Measurements from ENCODE around the gene KDM4C.

KDM4C gene

DNA sequence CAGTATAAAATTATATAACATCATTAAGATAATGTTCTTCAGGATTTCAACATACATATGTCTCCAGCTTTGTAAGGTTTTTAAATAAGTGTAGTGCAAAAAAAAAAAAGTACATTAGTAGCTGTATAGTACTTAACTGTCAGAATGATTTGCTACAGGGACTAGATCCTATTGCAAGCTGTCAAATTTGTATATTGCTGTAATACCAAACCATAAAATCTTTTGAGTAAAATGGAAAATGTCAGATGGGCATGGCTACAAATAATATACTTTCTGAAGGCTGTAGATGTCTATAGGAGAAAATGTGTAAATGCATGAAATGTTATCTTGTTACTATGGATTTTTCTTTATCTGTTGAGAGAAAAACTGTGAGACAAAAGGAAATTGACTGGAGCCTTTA, 298.5 kb downstream of the KDM4C start:
- no peak for DNase-seq

DNA sequence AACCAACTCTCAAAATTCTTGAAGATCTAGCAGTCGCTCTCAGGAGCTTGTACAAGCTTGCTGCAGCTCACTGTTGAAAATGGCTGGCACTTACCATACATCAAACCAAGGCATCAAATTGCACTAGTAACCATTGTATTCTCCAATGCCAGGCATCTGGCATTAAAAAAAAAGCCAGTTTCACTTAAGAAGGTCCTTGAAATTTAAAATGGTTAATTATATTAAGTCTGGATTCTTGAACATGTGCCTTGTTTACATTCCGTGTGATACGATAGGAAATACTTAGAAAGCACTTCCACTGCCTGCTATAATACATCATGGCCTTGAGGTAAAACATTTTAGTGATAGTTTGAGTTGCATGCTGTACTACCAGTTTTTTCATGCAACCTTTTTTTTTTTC, 300.7 kb downstream of the KDM4C start:
- no peak for DNase-seq

DNA sequence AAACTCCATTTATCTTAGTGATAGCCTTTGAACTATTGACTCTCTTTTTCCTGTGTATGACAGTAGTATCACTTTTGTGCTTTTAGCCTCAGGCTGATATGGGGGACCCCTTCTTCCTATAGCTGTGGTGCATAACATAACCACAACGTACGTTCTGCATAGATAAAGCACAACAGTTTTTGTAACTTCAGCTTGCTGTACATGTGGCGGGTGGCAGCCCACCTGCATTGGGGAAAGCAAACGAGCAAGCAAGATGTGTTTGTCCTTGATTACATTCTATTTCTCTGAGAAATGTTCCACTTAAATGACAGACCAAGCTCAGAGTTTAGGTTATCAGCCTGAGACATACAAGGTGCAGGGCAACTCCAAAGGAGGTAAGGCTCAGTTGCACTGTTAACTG, 309.4 kb downstream of the KDM4C start:
- no peak for DNase-seq

DNA sequence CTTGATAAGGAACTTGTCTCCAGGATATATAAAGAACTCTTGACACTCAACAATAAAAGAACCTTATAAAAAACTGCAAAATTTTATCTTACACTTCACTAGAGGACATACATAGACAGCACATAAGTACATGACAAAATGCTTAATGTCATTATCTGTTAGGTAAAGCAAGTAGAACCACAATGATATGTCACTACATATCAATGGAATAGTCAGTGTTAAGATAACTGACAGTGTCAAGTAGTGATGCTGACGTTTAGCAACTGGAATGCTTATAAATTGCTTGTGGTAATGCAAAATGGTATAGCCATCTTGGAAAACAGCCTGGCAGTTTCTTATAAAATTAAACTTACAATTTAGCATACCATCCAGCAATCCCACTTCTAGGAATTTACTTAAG, 314.1 kb downstream of the KDM4C start:
- no peak for DNase-seq

DNA sequence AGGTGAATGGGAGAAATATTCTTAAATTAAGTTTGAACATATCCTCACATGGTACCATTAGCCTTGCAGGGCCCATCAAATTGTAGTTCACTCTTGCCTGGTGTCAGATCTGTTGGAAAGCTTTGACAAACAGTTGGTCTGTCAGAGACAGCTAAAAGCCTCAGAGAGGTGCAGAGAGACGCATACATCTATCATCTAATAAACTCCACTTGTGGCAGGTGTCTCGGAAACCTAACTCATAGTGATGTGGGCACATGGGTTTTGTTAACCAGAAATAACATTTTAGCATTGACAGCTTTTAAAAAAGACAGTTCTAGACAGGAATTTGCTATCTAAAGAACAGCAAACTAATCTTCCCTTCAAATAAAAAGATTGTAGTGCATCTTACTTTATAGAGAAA, 315.9 kb downstream of the KDM4C start:
- no peak for DNase-seq

DNA sequence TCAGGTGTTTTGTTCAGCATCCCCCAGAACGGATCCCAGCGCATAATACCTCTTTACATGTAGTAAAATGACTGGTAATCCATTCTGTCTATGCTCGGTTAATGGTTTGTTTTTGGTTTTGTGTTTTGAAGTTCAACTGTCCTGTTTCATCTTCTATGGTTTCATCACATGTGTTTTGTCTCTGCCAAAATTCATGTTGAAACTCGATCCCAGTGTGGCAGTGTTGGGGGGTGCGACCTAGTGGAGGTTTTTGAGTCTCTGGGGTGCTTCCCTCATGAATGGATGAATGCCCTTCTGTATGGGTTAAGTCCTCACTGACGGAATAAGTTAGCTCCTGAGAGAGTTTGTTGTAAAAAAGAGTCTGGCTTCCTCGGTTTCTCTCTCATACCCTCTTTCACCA, 317.4 kb downstream of the KDM4C start:
- no peak for DNase-seq

DNA sequence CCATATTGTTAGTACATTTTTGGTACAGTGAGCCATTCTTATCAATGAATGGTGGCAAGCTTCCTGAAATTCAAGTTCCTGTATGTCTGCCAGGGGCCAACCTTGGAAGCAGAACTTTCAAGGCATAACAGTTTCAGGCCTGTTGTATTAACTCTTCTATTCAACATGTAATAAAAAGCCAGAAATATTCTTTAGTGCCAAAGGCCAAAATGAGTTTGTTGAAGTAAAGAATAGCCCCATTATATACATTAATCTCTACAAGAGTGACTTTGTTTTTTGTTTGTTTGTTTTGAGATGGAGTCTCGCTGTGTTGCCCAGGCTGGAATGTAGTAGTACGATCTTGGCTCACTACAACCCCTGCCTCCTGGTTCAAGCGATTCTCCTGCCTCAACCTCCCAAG, 321.3 kb downstream of the KDM4C start:
- no peak for DNase-seq

DNA sequence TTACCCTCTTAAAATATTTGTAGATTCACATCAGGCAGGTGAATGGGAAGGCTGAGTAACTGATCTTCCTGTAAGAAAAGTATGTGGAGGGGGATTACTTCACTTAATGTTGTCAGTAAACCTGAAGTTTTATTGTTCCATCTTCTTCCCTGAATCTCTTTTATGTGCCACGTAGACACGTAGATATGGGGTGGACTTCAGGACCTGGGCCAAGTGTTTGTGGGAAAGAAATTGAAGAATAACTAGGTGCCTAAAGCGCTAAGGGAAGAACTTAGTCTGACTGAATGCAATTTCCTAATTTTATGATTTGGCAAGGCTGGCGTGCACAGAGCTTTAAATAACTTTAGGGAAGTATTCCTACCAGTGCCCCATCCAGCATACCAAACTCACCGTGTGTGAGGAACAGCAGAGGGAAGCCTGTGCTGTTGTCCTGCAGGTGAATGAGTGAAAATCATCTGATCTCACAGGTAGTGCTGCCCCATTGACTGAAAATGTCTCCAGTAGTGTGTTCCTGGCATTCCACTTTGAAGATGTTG, 323.4 kb downstream of the KDM4C start:
- DNase-seq, result no peak

DNA sequence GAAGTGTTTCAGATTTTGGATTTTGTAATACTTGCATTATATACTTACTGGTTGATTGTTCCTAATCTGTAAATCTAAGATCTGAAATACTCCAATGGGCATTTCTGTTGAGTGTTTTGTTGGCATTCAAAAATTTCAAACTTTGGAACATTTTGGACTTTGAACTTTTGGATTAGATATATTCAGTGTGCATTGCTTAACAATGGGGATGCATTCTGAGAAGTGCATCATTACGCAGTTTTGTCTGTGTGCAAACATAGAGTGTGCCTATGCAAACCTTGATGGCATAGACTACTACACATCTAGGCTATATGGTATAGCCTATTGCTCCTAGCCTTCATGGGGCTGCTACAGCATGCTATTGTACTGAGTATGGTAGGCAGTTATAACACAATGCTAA, 325.4 kb downstream of the KDM4C start:
- no peak for DNase-seq

DNA sequence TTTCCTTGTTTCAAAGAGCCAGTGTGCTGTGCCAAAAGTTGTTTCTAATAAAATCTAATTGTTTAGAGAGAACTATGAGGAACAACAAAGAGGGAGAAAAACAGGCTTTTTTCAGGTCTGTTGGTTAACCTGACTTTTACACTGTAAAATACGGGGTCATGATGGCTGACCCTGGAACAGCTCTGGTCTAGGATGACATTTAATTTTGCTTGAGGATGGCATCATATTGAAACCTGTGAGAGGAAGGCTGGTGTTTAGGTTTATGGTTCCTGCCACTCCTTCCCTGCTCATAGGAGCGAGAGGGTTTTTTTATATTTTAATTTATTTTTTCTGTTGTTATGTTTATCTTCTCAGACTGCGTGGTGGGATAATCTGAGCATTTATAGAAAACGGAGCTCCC, 327.6 kb downstream of the KDM4C start:
- no peak for DNase-seq

DNA sequence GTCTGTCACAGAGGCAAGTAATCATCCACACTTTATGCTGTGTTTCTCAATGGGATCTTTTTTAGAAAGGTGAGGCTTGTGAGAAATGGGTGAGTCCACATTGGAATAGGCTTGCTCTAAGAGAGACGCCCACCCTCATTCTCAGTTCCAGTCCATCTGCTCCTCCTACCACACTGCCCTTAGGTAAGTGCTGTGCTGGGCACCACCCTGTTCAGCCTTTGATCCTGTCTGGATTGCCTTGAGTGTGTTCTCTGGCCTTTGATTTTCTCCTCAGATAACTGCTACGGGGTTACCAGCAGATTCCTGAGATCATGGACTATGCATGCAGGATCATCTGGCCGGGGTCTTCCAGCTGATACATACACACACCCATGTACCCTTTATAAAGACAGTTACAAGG, 328.6 kb downstream of the KDM4C start:
- no peak for DNase-seq

DNA sequence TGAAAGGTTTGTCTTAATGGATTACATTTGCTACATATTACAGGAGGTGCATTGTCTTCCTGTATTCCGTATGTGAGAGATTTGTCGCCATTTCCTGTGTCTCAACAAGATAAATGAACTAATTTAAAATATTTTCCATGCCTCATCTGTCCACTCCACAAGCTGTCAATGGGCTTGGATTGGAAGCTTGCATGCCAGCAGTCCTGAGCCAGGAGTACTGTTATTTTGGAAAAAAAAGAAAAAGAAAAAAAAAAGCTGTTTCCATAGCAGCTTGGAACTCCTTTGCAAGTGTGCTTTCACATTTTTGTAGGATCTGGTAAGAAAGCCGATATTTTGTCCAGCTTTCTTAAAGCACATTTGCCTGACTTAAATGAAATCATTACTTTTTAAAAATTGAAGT, 330.8 kb downstream of the KDM4C start:
- DNase-seq, result no peak

DNA sequence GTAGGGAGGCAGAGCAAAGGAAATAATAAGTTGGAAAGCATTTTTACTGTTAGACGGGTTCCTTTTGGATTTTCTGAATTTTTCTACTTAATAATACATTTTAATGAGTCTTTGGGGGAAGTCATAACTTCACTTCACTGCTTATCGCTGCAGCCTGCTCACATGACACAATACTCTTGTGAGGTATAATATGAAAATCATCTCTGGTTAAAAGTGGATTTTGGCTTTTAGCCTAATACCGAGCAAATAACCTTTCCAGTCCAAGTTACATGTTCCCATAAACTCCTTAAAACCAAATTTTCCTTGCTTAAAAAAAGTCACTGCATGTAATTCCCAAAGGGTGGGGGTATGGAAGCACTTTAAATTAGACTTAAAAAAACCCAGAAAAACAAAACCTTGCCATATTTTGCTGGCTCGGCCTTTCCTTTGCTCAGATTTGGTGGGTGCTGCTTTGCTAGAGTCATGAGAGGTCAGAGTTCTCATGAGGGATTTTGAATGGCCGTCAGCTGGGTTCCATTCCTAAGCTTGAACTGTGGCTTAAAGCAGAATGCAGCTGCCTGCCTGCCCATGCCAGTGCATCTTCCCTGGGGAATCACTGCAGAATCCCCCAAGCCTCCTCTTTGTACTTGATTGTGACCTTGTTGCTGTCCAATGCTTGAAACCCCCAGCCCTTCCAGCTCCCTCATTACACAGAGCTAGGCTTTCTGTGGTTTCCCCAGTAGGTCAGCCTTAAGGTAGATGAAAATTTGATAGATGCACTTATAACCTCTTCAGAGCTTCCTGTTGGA, 331.8 kb downstream of the KDM4C start:
- DNase-seq, result no peak

DNA sequence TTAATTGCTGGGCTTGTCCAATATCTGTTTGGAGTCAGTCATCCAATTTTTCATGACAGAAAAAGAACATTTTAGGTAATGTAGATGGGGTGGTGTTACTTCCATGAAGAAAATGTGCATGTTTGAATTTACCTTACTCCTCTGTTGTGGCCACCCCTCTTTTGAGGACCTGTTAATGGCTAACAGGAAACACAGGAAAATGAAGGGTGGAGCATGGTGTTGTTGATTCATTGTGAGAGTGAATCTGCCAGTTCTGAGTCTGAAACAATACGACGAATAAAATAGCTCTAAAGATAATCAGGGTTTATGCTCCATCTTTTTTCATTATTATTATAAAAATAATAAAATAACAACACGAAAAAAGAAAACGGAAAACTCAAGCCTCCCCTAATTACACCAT, 335.3 kb downstream of the KDM4C start:
- no peak for DNase-seq

DNA sequence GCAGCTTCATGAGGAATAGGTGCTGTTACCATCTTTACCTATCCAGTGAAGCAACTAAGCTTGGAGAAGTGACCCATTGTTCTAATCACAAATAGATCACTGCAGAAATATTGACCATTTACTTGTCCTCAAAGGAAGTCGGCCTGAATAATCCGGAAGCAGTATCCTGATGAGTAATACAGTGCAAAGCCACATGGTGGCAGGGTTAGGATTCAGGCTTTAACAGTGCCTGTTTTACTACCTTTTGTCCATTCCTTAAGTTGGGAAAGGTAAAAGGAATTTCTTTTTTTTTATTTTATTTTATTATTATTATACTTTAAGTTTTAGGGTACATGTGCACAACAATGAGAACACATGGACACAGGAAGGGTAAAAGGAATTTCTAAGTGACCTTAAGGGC, 336.3 kb downstream of the KDM4C start:
- no peak for DNase-seq

DNA sequence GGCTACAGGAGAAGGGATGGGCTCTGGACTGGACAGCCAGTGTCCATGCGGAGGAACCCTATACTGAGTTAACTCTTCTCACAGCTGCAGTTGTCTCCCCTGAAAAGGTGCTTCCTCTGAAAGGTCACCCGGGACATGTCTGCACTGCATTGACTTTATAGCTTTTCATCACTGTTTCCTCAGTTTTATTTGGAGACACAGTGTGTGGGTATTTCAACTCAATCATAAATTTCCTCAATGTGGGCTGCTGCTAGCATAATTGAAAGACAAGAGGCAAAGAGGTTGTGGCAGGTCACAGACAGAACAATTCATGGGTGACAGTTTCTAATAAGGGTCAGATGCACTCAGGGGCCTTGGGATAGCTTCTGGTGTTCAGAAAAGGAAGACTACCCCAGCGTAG, 336.8 kb downstream of the KDM4C start:
- DNase-seq, result no peak

DNA sequence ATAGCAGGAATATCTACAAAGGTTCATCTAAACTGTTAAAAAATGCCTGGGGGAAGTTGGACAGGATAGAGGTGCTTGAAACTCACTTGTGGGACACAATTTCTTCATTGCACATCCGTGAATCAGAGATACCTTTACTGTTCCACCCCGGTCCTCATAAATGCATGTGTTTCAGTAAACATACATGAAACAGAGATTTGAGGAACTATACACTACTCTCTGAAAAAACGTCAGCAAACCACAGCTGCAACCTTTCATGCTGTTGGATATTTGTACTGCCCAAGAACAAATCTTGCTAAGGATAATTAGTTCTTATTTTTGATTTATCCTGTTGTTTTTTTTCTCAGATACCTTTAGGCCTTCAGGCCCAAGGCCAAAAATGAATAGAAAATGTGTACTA, 337.3 kb downstream of the KDM4C start:
- no peak for DNase-seq

DNA sequence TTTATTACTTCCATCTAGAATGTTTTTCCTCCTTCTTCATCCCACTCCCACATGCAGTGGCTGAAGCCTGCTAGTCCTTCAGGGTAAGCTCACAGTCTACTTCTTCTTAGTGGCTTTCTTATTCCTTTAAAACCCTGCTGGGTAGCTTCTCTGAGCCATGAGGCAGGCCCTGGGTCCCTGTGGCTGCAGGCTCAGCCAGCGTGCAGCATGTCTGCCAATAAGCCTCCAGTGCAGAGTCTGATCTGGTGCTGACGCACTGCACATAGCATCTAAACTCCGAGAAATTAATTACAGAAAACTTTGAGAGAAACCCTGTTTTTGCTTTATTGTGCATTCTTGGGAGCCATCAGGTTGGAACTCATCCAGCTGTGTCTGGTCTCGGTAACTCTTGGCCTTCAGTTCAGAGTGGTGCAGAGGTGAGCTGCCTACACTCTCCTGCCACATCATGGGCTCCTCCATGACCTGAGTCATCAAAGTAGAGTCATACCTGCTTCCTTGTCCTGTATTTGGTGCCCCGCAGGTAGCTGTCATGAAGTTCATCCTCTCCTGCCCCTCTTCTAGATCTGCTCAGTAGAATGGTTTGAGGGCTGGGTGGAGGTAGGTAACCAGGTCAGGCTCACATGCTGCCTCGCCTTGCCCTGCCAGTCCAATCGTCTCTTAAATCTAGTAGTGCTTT, 339.4 kb downstream of the KDM4C start:
- no peak for DNase-seq

DNA sequence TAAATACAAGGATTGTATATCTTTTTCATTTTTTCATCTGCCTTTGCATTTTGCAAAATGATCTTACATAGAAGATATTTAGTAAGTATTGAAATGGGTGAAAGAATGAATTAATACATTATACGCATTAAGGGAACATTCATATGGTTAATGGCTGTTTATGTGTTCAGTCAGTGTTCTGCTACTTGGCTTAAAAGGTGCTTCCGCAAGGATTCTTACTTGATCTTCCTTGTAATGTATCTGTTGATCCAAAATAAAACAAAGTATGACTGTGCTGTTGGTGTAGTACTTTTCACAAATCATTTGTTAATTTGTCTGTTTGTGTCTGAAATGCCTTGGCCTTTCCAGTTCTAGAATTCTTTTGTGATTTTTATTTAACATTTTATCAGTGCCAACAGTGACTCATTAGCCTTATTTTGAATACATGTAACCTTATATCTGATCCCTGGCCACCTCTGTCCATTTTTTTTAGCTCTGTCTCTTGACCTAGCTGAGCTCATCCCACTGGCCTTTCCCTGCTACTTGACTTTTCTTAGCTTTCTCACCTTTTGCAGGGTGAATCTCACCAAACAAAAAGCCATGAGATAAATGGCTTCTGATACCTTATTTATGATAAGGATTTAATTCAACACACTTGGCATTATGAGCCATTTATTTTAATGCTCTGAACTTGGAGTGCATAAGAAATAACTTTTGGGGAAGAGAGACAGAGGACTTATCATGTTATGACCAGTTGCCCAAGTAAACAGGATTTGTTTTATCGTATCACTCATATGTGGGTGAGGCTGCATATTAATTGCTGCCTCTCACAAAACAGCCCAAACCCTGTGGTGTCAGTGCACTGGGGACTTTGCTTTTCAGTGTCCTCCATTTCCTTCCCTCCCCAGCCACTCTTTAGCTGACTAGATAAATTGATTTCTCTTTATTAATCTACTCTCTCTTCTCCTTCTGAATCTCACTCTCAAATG, 340.3 kb downstream of the KDM4C start:
- no peak for DNase-seq

DNA sequence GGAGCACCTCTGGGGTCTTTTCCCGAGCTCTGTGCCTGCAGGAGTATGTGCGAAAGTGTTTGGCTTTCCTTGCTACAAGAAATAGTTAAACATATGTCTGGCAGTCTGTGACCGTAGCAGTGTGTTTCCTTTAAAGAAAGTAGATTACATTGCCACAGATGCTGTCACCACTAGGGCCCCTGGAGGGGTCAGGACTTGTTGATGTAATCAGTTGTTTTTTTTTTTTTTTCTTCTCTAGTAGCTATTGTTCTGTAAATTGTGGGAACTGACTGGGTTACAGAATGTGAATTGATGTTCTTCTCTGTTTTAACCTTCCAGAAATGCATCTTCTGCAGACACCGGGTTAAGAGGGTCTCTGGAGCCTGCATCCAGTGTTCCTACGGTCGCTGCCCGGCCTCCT, 345.6 kb downstream of the KDM4C start:
- no peak for DNase-seq

DNA sequence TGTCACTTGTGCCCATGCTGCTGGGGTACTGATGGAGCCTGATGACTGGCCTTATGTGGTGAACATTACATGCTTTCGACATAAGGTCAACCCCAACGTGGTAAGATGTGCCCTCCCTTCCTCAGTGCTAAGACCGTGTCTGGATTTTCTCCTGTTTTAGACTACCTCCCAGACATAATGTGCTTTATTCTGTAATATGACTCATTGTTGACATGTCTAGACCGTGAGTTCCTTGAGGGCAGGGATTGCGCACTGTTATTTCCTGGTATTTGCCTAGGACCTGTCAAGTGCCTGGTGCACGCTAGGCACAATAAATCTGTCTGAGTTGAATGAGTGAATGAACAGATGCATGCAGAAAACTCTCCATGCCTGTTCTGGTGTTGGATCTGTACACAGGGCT, 346.0 kb downstream of the KDM4C start:
- no peak for DNase-seq

DNA sequence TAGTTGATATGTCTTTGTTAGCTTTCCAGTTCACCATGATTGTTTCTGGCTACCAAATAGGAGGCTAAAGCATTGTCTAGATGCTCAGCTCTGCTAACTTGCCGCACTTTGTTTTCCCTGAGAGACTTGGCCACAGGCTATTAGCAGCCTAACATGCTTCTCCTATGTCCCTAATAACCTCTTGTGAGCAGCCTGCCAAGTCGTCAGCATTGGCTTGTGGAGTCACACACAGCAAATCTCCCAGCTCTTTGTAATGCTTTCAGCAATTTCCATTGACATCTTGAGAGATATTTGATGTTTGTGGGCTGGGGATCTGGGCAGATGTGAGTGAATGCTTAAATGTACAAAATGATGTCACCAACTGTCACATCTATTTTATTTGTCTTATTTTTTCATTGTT, 346.9 kb downstream of the KDM4C start:
- DNase-seq, result no peak

DNA sequence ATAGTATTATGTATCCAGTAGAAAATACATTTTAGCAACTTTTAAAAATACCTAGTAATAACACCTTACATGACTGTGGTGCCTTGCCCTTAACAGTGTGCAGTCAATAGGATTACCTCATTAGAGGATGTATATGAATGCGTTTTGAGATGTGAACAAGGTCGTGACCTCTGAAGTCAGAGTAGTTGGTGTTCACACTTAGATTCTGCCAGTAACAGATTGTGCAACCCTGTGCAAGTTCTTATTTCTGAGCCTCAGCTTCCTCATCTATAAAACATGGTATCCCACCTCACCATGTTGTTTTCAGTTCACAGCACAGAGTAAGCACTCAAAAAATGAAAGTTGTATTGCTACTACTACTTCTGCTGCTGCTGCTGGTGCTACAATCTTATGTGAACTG, 347.3 kb downstream of the KDM4C start:
- DNase-seq, result no peak
